ENCODE measurements around the gene PCDHGA8.
A peak's percentile ranks its signal among the peaks of the same experiment; 100 is the strongest.
"Not testable (repeated sequence)": the region's sequence is repeated elsewhere in the genome, so short reads cannot be mapped to it uniquely, and the experiment has no call there.

PCDHGA8 gene

DNA sequence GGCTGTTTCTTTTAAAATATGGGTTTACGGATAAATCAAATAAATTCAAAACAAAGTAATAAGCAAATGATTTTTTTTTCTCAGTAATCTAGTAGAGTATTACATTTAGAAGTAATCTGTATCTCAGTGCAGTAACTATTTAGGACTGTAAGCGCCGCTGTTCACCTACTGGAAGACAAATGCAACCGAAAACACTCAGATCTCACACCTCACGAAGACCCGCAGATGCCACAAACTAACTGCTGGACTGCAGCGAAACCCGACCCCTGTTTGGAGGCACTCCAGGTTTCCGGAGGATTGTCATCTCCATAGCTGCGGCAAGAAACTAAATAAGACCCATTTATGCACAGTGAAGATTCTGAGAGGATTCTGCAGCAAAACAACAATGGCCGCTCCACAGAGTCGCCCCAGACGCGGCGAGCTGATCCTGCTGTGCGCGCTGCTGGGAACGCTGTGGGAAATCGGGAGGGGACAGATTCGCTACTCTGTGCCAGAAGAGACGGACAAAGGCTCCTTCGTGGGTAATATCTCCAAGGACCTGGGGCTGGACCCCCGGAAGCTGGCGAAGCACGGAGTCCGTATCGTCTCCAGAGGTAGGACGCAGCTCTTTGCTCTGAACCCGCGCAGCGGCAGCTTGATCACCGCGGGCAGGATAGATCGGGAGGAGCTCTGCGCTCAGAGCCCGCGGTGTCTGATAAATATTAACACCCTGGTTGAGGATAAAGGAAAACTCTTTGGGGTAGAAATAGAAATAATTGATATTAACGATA is at the start of gene PCDHGA8:
Gene PCDHGA8 (plus strand): TSS at position 205 of the 770 bp plus-strand sequence. CDS start 181 bp downstream, at position 386.
- CTCF ChIA-PET = interaction anchor here (2.1 kb wide), 1 partner anchor 28 kb away, joined by 6 read pairs; the partner anchor contains the start of gene PCDHGA11
- no peak for DNase-seq
- Mint-ChIP-seq H3K36me3 (peaks cover 11% of the 10 kb centered on the region), H3K4me1 (no peaks in the 10 kb centered on the region), H3K9me3 (peaks cover 38% of the 10 kb centered on the region), H3K27ac (no peak within 1 kb of the TSS), H3K4me3 (no peak within 1 kb of the TSS), H3K27me3 (peaks cover 55% of the 10 kb centered on the region)

DNA sequence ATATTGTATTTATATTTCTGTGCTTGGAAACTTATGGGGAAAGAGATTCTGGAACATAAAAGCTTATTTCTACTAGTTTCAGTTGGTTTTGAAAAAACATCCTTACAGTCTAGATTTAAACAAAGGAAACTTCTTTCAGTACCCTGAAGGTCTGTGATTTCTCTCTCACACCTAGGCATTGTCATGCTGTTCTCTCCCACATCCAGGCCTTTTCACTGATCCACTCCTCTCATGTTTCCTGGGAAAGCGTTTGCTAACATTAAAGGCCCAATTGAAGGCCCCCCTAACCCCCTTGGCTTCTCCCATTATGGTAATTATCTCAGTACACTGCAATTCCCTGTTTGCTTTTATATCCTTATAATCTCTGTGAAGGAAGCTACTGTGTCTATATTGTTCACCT is 49.7 kb upstream of the PCDHGA8 start:
- CTCF ChIA-PET = interaction anchor here (1.1 to 1.3 kb wide), 2 partner anchors 17 to 24 kb away, joined by 3 to 4 read pairs; partner anchors contain the start of gene PCDHGB2
- no peak for DNase-seq
- H3K9me3 Mint-ChIP-seq = peaks cover 36% of the 10 kb centered on the region
- peaks cover 40% of the 10 kb centered on the region for H3K27me3 Mint-ChIP-seq
- H3K27ac Mint-ChIP-seq = no peak overlapping the region
- no peak overlapping the region for H3K4me3 Mint-ChIP-seq
- peaks cover 3% of the 10 kb centered on the region for H3K4me1 Mint-ChIP-seq
- H3K36me3 Mint-ChIP-seq = no peaks in the 10 kb centered on the region

DNA sequence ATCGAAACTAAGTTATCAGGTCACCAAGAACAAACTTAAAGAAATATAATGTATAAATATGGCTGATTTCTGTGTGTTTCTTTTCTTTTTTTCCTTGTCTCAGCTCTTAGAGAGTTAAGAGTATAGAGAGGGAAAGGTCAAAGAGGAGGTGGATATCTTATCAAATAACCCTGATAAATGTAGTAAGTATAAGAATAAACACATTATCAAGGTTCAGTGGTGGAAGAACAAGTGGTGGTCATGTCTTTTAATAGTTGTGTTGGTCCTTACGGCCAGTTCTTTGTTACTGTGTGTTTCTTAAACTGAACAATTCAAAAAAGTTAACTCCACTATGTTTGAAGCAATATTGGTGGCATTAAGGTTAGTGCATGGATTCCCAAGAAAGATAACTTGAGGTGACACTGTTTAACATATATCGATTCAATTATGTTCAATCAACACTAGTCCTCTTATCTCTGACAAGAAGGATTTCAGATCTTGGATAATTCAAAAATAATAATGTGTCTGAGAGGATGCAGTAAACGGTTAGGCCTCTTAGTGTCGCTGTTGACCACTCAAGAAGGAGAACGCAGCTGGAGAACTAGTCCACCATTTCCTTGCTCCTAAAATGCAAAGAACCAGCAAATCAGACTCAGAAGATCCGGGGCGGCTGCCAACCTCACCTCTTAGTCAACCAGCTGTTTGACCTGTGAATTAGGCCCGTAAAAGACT is 49.0 kb upstream of the PCDHGA8 start, which contains the start of gene PCDHGA3:
Gene PCDHGA3 (plus strand): TSS at position 588 of the 711 bp plus-strand sequence. CDS start 205 bp downstream, outside the sequence.
- Mint-ChIP-seq H3K27ac (no peak within 1 kb of the TSS), H3K4me1 (peaks cover 3% of the 10 kb centered on the region), H3K27me3 (peaks cover 40% of the 10 kb centered on the region), H3K4me3 (peak within 1 kb of the TSS; percentile 52), H3K36me3 (no peaks in the 10 kb centered on the region), H3K9me3 (peaks cover 33% of the 10 kb centered on the region)
- CTCF ChIA-PET = interaction anchor here (1.0 to 1.7 kb wide), 12 partner anchors 8 to 77 kb away, joined by 3 to 5 read pairs (median 3); partner anchors contain the start of genes PCDHGA1, PCDHGA11, PCDHGB2 and PCDHGB6
- peak; percentile 46 for DNase-seq

DNA sequence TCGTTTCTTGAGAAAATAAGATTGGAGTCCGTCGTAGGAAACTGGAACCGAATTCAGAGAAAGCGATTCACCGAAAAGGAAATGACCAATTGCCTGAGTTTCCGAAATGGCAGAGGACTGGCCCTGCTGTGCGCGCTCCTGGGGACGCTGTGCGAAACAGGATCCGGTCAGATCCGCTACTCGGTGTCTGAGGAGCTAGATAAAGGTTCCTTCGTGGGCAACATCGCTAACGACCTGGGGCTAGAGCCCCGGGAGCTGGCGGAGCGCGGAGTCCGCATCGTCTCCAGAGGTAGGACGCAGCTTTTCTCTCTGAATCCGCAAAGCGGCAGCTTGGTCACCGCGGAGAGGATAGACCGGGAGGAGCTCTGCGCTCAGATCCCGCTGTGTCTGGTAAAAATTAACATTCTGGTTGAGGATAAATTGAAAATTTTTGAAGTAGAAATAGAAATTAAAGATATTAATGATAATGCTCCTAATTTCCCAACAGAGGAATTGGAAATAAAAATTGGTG is 48.4 kb upstream of the PCDHGA8 start:
- no peak for DNase-seq
- H3K4me1 Mint-ChIP-seq = peaks cover 3% of the 10 kb centered on the region
- H3K9me3 Mint-ChIP-seq = peaks cover 33% of the 10 kb centered on the region
- no peaks in the 10 kb centered on the region for H3K36me3 Mint-ChIP-seq
- CTCF ChIA-PET = interaction anchor here (1.0 to 1.7 kb wide), 12 partner anchors 9 to 77 kb away, joined by 3 to 5 read pairs (median 3); partner anchors contain the start of genes PCDHGA1, PCDHGA11, PCDHGB2 and PCDHGB6
- peak overlapping the region; percentile 52 for H3K4me3 Mint-ChIP-seq
- H3K27me3 Mint-ChIP-seq = peaks cover 35% of the 10 kb centered on the region
- no peak overlapping the region for H3K27ac Mint-ChIP-seq

DNA sequence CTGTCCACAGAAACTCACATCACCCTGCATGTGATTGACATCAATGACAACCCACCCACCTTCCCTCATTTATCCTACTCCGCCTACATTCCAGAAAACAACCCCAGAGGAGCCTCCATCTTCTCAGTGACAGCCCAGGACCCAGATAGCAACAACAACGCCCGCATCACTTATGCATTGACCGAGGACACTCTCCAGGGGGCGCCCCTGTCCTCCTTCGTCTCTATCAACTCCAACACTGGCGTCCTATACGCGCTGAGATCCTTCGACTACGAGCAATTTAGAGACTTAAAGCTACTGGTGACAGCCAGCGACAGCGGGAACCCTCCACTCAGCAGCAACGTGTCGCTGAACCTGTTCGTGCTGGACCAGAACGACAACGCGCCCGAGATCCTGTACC is 47.1 kb upstream of the PCDHGA8 start:
- Mint-ChIP-seq H3K9me3 (peaks cover 32% of the 10 kb centered on the region), H3K27ac (no peak overlapping the region), H3K4me1 (peaks cover 3% of the 10 kb centered on the region), H3K4me3 (no peak overlapping the region), H3K27me3 (peaks cover 31% of the 10 kb centered on the region), H3K36me3 (peaks cover 5% of the 10 kb centered on the region)
- CTCF ChIA-PET = no interaction called here
- no peak for DNase-seq

DNA sequence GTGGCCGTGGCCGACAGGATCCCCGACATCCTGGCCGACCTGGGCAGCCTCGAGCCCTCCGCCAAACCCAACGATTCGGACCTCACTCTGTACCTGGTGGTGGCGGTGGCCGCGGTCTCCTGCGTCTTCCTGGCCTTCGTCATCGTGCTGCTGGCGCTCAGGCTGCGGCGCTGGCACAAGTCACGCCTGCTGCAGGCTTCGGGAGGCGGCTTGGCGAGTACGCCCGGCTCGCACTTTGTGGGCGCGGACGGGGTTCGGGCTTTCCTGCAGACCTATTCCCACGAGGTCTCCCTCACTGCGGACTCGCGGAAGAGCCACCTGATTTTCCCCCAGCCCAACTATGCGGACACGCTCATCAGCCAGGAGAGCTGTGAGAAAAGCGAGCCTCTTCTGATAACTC is 46.4 kb upstream of the PCDHGA8 start:
- H3K27ac Mint-ChIP-seq, H3K36me3 Mint-ChIP-seq, DNase-seq, H3K4me1 Mint-ChIP-seq, H3K4me3 Mint-ChIP-seq: not testable (repeated sequence)
- Mint-ChIP-seq H3K9me3 (peaks cover 35% of the 10 kb centered on the region), H3K27me3 (peaks cover 35% of the 10 kb centered on the region)
- CTCF ChIA-PET = interaction anchor here (1.0 to 1.6 kb wide), 3 partner anchors 10 to 24 kb away, joined by 3 to 4 read pairs (median 4); partner anchors contain the start of gene PCDHGB3

DNA sequence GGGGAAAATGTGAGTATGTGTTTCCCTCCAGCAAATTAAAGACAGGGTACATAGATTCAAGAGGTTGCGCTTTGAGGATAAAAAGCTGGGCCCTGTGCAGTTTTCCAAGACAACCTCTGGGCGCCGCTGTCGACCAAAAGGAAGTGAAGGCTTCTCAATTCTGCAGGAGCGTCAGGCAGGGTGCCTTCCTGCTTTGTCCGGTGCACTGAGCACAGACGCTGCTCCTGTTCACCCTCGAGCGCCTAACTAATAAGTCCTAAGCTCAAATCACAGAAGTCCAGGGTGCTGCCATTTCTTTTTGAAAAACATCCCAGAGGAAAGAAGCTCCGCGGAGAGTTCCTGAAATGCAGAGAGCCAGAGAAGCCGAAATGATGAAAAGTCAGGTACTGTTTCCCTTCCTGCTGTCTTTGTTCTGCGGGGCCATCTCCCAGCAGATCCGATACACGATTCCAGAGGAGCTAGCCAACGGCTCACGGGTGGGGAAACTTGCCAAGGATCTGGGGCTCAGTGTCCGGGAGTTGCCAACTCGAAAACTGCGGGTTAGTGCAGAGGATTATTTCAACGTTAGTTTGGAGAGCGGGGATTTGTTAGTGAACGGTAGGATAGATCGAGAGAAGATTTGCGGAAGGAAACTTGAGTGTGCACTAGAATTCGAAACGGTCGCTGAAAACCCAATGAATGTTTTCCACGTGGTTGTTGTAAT is 42.4 kb upstream of the PCDHGA8 start, which contains the start of gene PCDHGB1:
Gene PCDHGB1 (plus strand): TSS at position 183 of the 703 bp plus-strand sequence. CDS start 162 bp downstream, at position 345.
- H3K4me1 Mint-ChIP-seq = no peaks in the 10 kb centered on the region
- H3K27me3 Mint-ChIP-seq = peaks cover 41% of the 10 kb centered on the region
- CTCF ChIA-PET = interaction anchor here (0.7 to 1.8 kb wide), 5 partner anchors 12 to 329 kb away, joined by 3 to 7 read pairs (median 4); partner anchors contain the start of genes PCDHGA1, PCDHGA2 and PCDHGB3
- peaks cover 28% of the 10 kb centered on the region for H3K9me3 Mint-ChIP-seq
- no peak within 1 kb of the TSS for H3K27ac Mint-ChIP-seq
- peak; percentile 54 for DNase-seq
- peak within 1 kb of the TSS; percentile 47 for H3K4me3 Mint-ChIP-seq
- H3K36me3 Mint-ChIP-seq = peaks cover 8% of the 10 kb centered on the region

DNA sequence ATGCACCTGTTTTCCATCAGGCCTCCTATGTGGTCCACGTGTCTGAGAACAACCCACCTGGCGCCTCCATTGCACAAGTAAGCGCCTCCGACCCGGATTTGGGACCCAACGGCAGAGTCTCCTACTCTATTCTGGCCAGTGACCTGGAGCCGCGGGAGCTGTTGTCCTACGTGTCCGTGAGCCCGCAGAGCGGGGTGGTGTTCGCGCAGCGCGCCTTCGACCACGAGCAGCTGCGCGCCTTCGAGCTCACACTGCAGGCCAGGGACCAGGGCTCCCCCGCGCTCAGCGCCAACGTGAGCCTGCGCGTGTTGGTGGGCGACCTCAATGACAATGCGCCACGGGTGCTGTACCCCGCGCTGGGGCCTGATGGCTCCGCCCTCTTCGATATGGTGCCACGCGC is 40.8 kb upstream of the PCDHGA8 start:
- Mint-ChIP-seq H3K4me1 (no peaks in the 10 kb centered on the region), H3K27me3 (peaks cover 45% of the 10 kb centered on the region), H3K36me3 (peaks cover 8% of the 10 kb centered on the region), H3K9me3 (peaks cover 34% of the 10 kb centered on the region), H3K4me3 (no peak overlapping the region), H3K27ac (no peak overlapping the region)
- CTCF ChIA-PET = no interaction called here
- DNase-seq = no peak

DNA sequence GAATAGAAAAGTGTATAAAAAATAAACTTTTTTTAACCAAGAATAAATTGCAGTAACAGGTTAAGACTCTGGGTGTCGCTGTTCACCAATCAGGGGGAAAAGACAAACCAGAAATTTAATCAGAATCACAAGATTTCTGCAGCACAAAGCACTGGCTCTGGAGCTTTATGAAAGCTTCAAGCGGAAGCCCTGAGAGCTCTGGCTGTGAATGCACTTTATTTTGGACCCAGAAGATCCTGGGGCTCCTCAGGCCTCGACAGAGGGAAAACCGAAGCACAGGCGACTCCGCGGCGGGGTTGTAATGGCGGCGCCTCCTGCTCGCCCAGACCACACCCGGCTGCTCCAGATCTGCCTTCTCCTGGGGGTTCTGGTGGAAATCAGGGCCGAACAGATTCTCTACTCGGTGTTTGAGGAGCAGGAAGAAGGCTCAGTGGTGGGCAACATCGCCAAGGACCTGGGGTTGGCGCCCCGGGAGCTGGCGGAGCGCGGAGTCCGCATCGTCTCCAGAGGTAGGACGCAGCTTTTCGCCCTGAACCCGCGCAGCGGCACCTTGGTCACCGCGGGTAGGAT is 37.4 kb upstream of the PCDHGA8 start, which contains the start of gene PCDHGA4:
Gene PCDHGA4 (plus strand): TSS at position 122 of the 570 bp plus-strand sequence. CDS start 87 bp downstream, at position 209.
- H3K4me1 Mint-ChIP-seq = no peaks in the 10 kb centered on the region
- CTCF ChIA-PET = interaction anchor here (0.9 to 1.5 kb wide), 8 partner anchors 8 to 209 kb away, joined by 3 to 5 read pairs (median 3); partner anchors contain the start of genes PCDHGA3 and PCDHGA6
- H3K27ac Mint-ChIP-seq = no peak within 1 kb of the TSS
- no peak for DNase-seq
- H3K9me3 Mint-ChIP-seq = peaks cover 30% of the 10 kb centered on the region
- peaks cover 51% of the 10 kb centered on the region for H3K27me3 Mint-ChIP-seq
- H3K36me3 Mint-ChIP-seq = peaks cover 8% of the 10 kb centered on the region
- H3K4me3 Mint-ChIP-seq = peak within 1 kb of the TSS; percentile 15

DNA sequence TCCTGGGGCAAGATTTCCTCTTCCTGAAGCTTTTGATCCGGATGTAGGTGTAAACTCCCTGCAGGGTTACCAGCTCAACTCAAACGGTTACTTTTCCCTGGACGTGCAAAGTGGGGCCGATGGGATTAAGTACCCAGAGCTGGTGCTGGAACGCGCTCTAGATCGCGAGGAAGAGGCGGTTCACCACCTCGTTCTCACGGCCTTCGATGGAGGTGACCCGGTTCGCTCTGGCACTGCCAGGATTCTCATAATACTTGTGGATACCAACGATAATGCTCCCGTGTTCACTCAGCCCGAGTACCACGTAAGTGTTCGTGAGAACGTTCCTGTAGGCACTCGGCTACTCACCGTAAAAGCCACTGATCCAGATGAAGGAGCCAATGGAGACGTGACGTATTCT is 36.8 kb upstream of the PCDHGA8 start:
- peaks cover 49% of the 10 kb centered on the region for H3K27me3 Mint-ChIP-seq
- H3K27ac Mint-ChIP-seq = no peak overlapping the region
- CTCF ChIA-PET = interaction anchor here (0.9 to 1.5 kb wide), 10 partner anchors 9 to 208 kb away, joined by 3 to 5 read pairs (median 3); partner anchors contain the start of genes PCDHGA3 and PCDHGA6
- no peaks in the 10 kb centered on the region for H3K4me1 Mint-ChIP-seq
- no peak for DNase-seq
- peaks cover 29% of the 10 kb centered on the region for H3K9me3 Mint-ChIP-seq
- H3K4me3 Mint-ChIP-seq = no peak overlapping the region
- peaks cover 6% of the 10 kb centered on the region for H3K36me3 Mint-ChIP-seq

DNA sequence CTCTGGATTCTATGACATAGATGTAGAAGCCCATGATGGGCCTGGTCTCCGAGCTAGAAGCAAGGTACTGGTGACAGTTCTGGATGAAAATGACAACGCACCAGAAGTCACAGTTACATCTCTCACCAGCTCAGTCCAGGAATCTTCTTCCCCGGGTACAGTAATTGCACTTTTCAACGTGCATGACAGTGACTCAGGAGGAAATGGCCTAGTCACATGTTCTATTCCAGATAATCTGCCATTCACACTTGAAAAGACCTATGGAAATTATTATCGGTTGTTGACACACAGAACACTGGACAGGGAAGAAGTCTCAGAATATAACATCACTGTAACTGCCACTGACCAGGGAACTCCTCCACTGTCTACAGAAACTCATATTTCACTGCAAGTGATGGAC is 36.3 kb upstream of the PCDHGA8 start:
- H3K36me3 Mint-ChIP-seq = peaks cover 8% of the 10 kb centered on the region
- no peak overlapping the region for H3K27ac Mint-ChIP-seq
- no peak for DNase-seq
- no peak overlapping the region for H3K4me3 Mint-ChIP-seq
- H3K27me3 Mint-ChIP-seq = peaks cover 50% of the 10 kb centered on the region
- no peaks in the 10 kb centered on the region for H3K4me1 Mint-ChIP-seq
- peaks cover 30% of the 10 kb centered on the region for H3K9me3 Mint-ChIP-seq
- CTCF ChIA-PET = interaction anchor here (0.9 to 1.3 kb wide), 7 partner anchors 9 to 208 kb away, joined by 3 to 5 read pairs (median 3); partner anchors contain the start of genes PCDHGA3 and PCDHGA6

DNA sequence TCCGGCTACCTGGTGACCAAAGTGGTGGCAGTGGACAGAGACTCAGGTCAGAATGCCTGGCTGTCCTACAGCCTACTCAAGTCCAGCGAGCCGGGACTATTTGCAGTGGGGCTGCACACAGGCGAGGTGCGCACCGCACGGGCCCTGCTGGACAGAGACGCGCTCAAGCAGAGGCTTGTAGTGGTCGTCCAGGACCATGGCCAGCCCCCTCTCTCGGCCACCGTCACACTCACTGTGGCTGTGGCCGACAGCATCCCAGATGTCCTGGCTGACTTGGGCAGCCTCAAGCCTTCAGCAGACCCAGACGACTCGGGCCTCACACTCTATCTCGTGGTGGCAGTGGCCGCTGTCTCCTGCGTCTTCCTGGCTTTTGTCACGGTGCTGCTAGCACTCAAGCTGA is 35.5 kb upstream of the PCDHGA8 start:
- Mint-ChIP-seq H3K27ac (no peak overlapping the region), H3K27me3 (peaks cover 52% of the 10 kb centered on the region), H3K9me3 (peaks cover 33% of the 10 kb centered on the region), H3K4me1 (no peaks in the 10 kb centered on the region), H3K4me3 (no peak overlapping the region), H3K36me3 (peaks cover 8% of the 10 kb centered on the region)
- no peak for DNase-seq
- CTCF ChIA-PET = no interaction called here
